NCI-H2227 (cell line): ENCODE data around the gene FOXO3.
"Not testable (repeated sequence)": the region's sequence is repeated elsewhere in the genome, so short reads cannot be mapped to it uniquely, and the experiment has no call there.

Experiments used
- DNase-seq: peaks from one replicate; lab custom pipeline; 2025; ENCODE audit not compliant: unreplicated experiment; lab: John Stamatoyannopoulos, UW

FOXO3 gene

GRCh38 chr6:108658174-108658573 is 97.5 kb downstream of the FOXO3 start:
- no peak for DNase-seq

DNA sequence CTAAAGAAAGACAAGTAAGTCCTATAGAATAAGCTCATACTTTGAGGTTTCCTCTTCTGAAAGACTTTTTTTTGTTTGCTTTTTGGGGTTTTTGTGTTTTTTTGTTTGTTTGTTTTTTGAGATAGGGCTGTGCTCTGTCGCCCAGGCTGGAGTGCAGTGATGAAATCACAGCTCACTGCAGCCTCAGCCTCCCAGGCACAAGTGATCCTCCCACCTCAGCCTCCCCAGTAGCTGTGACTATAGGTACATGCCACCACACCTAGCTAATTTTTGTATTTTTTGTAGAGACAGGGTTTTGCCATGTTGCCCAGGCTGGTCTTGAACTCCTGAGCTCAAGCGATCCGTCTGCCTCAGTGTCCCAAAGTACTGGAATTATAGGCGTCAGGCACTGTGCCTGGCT is 98.1 kb downstream of the FOXO3 start:
- DNase-seq, result not testable (repeated sequence)

GRCh38 chr6:108660251-108660650 is 99.5 kb downstream of the FOXO3 start:
- no peak for DNase-seq

DNA sequence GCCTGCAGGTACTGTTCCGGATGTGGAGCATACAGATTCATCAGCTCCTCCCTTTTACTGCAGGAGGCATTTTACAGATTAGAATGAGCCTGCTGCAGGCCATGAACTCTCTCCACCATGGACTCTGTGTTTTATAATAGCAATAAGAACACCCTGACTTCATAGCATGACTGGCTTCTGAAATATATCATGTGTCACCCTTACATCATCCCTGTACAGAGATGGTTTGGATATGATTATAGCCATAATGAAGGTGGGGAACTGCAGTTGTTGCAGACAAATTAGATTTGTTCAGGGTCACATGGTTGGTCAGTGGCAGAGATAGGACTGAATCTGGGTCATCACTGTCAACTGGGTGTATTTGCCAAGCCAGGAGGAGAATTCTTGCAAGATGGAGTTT is 100.7 kb downstream of the FOXO3 start:
- DNase-seq, result no peak

GRCh38 chr6:108661982-108662381 is 101.3 kb downstream of the FOXO3 start:
- DNase-seq, result no peak

DNA sequence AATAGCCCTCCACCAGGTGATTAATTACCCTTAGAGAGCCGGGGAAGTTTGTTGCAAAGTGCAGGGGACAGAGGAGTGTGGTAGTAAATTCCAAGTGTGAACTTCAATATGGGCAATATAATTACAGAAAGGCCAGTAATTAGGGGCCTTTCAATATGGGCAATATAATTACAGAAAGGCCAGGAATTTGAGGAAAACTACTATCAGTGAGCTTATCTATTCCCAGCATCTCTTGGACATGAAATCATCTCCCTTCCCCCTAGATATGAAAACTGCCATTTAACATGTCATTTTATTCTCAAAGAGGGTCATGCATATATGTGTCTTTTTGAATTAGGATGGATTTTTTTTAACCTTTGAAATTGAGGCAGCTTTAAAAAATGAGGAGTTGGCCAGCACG is 102.0 kb downstream of the FOXO3 start:
- DNase-seq, result no peak

DNA sequence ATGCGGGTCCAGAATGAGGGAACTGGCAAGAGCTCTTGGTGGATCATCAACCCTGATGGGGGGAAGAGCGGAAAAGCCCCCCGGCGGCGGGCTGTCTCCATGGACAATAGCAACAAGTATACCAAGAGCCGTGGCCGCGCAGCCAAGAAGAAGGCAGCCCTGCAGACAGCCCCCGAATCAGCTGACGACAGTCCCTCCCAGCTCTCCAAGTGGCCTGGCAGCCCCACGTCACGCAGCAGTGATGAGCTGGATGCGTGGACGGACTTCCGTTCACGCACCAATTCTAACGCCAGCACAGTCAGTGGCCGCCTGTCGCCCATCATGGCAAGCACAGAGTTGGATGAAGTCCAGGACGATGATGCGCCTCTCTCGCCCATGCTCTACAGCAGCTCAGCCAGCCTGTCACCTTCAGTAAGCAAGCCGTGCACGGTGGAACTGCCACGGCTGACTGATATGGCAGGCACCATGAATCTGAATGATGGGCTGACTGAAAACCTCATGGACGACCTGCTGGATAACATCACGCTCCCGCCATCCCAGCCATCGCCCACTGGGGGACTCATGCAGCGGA is 102.9 kb downstream of the FOXO3 start:
- DNase-seq, result not testable (repeated sequence)

- DNase-seq, result no peak
These were observed 104.9 kb downstream of the FOXO3 start for GRCh38 chr6:108665495-108666196.

DNA sequence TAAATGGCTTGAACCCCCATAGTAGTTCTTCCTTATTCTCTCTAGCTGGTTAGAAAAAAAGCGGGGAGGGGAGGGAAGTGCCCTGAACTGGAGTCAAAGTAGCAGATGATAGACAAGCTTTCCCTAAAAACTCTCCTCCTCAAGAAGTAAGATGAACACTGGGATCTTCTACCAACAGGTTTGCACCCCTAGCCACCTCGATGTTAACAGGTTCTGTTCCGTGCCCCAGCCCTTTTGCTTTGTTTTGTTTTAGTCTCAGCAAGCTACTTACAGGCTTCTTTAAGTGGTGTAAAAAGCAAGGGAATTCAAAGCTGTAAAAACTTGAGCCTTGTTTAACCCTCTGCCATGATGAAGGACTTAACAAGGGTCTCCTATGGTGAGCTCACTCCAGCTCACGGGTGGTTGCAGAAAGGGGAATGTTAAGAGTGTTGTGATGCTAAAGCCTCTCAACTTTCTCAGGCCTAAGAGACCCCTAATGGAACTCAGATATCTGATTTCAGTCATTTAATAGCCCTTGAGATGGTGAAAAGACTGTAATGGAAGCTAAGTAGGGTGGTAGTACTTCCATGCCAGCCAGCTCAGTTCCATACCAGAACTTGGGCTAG is 106.0 kb downstream of the FOXO3 start:
- DNase-seq, result peak; percentile 3

- no peak for DNase-seq
These were observed 107.3 kb downstream of the FOXO3 start for GRCh38 chr6:108667993-108668392.

GRCh38 chr6:108669673-108670072 is 109.0 kb downstream of the FOXO3 start:
- no peak for DNase-seq

GRCh38 chr6:108671175-108671574 is 110.5 kb downstream of the FOXO3 start:
- no peak for DNase-seq

DNA sequence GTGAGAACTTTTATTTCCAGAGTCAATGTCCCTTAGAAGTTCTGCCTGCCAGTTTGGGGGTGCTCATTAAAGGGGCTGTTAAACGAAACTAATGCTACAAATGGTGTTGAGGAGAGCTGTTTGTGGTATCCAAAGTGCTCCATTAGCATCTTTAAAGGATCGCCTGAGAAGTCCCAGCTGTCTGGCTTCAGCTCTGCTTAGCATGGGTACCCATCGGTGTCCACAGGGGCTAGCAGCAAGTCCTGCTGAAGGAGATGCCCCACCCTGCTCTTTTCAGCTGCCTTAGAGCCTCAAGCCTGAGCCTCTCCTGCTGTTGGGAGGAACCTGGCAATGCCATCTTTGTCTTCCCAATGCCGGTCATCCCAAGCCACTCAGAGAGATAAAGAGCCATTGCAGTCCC is 111.1 kb downstream of the FOXO3 start:
- DNase-seq, result no peak

GRCh38 chr6:108672641-108673040 is 111.9 kb downstream of the FOXO3 start:
- DNase-seq, result no peak

DNA sequence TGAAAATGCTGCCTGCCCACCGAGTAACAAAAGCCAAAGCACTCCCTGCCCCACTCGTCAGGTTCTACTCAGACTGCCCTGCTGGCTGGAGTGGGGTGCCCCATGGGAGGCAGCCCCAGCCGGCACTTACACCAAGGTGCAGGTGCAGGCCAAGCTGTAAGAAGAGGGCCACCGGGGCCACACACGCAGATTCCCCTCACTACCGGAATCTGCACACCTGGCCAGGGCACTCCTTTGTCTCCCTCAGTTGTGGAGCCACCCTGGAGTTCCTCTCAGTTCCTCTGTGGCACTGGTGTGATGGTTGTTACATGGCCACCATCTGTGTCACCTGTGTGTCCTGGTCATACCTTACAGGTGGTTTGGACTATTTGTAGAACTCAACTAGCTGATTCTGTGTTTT is 112.4 kb downstream of the FOXO3 start:
- DNase-seq, result no peak

DNA sequence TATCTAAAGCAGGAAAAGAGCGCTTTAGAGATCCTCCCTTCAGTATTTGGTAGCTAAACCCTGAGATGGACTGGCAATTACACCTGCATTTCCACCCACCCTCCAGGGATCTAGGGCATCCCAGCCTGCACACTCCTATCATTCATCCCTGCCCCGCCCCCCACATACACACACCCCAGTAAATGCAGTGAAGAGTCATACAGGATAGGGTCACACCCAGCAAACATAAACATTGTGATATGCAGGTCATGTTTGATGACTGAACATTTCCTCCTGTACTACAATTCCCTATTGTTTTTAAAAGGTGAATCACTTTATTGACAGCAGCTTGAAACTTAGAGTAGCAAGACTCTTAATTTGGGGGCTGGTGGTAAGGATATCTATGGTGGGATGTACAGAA is 112.9 kb downstream of the FOXO3 start:
- no peak for DNase-seq

DNA sequence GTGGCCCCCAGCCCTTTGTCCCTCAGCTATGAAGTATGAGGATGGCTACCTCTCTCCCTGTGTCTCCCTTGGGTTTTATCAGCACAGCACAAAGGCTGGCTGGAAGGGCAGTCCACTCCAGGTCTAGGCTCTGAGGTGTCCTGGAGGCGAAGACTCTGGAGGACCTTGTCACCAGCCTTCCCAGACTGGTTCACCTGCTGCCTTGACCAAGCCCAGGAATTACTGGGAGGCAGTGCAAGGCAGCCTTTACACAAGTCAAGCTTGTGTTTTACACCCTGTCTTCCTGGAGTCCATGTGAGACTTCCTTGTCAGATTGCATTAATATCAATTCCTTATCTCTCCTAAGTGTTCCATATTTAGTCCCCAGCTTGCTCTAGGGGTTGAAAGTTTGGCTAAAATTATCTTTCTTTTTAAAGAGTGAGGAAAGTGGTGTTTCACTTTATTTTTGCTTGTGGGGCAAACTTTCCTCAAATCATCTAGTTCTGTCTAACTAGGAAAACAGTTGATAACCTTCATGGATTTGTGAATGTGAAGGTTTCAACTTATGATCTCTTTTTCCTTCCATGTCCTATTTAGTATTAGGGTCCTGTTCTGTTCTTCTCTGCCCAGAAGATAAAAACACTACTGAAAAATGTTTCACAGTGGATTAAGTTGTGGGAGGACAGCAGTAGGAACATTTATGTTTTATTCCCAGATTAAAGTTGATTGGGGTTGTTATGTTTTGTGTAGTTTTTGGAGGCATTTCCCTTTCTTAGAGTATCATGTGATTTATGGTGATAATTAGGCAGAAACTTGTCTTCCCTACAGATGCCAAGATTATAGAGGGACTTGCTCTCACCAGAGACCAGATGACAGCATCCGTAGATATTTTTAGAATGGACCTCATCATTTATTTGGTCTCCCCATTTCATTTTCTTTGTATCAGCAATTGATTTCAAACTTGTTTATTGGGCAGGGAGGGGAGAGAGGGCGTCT is 114.8 kb downstream of the FOXO3 start:
- DNase-seq, result no peak

GRCh38 chr6:108676555-108676954 is 115.8 kb downstream of the FOXO3 start:
- DNase-seq, result no peak

DNA sequence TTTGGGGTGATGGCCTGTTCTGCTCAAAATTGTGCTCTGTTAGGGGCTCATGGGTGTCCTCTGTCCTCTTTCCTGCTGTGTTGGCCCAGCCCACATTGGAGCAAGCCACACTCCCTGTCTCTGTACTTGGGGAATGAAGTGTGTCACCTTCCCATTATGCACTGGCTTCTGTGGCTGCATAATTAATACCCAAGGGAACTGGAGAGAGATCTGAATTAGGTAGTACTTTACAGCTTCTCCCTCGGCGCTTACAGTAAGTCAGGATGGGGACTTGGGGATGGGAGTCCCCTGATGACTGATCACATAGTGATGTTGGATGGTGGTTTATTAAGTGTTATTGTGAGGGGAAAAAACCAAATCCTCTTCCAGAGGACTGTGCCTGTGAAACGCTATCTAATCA is 116.6 kb downstream of the FOXO3 start:
- DNase-seq, result no peak

DNA sequence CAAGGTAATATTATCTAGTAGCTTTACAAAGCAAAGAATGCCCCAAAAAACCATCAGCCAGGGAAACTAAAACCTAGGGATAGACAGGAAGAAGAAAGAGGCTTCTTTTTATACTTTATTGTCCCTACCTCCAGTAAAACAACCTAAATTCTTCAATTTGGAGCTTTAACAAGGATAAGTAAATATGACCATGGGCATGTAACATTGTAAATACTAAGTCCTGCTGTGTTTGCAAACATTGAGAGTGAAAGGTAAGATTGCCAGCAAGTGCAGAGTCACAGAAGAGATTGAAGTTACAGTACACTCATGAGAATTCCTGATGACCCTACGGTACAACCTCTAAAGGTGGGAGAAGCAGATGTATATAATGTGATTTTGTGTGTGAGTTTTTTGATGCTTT is 117.2 kb downstream of the FOXO3 start:
- DNase-seq, result no peak

GRCh38 chr6:108680314-108680713 is 119.6 kb downstream of the FOXO3 start:
- not testable (repeated sequence) for DNase-seq
